Sigmoid colon (tissue), 4 donors: Measurements from ENCODE around the gene LRP10.

Experiments
- EP300 ChIP-seq, 4 donors: sonication (generic); formaldehyde crosslinking; IDR thresholded peaks; one replicate each; pipeline ENCODE4 v1.6.1; 2017; ENCODE audit warnings: antibody characterized with exemption in 4 of 4
- POLR2A ChIP-seq, 2 donors: fragments of 450-650 bp; IDR thresholded peaks; one replicate each; pipeline ENCODE4 v1.6.1; 2016; ENCODE audit warnings: antibody characterized with exemption in 2 of 2, mild to moderate bottlenecking in 2 of 2, moderate library complexity in 2 of 2
- TF ChIP-seq, protein P1 (sequence below), 4 experiments: fragments of 450-650 bp in 3 of 4; fragments of 200-600 bp in 1 of 4; IDR thresholded peaks; one replicate each; pipeline ENCODE4 v1.5.1; 2016 to 2019; ENCODE audit warnings: antibody characterized with exemption in 4 of 4, mild to moderate bottlenecking in 3 of 4, moderate library complexity in 2 of 4

DNA sequence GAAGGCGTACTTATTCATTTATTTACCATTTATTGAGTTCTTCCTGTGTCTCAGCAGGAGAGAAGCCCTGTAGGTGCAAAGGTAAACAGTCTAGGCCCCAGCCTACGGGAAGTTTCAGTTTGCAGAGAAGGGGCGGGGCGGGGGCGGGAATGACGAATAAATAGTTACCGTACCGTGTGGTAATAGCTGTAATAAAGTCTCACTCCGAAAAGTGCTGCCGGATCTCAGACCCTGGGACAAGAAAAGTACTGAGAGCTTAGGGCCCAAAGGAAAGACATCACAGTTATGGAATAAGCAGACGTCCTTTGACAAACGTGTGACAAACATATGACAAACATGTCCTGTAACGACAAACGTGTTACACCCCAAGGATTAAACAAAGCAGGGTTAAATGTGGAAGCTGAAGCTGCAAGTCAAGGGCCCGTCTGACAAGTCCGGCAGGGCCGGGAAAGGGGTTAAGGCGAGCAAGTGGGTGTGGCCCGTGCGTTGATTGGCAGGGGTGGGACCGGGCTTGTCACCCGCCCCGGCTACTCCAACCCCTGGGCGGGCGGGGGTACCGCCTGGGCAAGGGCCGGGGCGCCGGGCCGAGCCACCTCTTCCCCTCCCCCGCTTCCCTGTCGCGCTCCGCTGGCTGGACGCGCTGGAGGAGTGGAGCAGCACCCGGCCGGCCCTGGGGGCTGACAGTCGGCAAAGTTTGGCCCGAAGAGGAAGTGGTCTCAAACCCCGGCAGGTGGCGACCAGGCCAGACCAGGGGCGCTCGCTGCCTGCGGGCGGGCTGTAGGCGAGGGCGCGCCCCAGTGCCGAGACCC lies at the start of gene LRP10:
- TF ChIP-seq, protein P1, sequence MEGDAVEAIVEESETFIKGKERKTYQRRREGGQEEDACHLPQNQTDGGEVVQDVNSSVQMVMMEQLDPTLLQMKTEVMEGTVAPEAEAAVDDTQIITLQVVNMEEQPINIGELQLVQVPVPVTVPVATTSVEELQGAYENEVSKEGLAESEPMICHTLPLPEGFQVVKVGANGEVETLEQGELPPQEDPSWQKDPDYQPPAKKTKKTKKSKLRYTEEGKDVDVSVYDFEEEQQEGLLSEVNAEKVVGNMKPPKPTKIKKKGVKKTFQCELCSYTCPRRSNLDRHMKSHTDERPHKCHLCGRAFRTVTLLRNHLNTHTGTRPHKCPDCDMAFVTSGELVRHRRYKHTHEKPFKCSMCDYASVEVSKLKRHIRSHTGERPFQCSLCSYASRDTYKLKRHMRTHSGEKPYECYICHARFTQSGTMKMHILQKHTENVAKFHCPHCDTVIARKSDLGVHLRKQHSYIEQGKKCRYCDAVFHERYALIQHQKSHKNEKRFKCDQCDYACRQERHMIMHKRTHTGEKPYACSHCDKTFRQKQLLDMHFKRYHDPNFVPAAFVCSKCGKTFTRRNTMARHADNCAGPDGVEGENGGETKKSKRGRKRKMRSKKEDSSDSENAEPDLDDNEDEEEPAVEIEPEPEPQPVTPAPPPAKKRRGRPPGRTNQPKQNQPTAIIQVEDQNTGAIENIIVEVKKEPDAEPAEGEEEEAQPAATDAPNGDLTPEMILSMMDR (IDR thresholded peaks at IDR 0.05): no peak
- TF ChIP-seq EP300 (IDR thresholded peaks at IDR 0.05) (no peak), POLR2A (IDR thresholded peaks at IDR 0.05) (peak; percentile 69 to 87)
